ENCODE measurements around the gene GRM5.

GRM5 gene

GRCh38 chr11:88818978-88819377 is 246.8 kb downstream of the GRM5 start:
- no peaks in the 10 kb centered on the region for H3K36me3 ChIP-seq (ENCODE audit: insufficient read depth, low read length)
- no peak overlapping the region for H3K9ac ChIP-seq (ENCODE audit: low read length)
- H3K9me3 ChIP-seq (ENCODE audit: low read length): no peaks in the 10 kb centered on the region
- no peaks in the 10 kb centered on the region for H3K79me2 ChIP-seq (ENCODE audit: insufficient read depth, low read length)
- no peak overlapping the region for H3K4me3 ChIP-seq (ENCODE audit: low read depth, low read length, poor library complexity, severe bottlenecking)
- H3K27ac ChIP-seq (ENCODE audit: low read depth, low read length, poor library complexity, severe bottlenecking): no peak overlapping the region
- no peak overlapping the region for H3K4me2 ChIP-seq (ENCODE audit: low read length)
- no peaks in the 10 kb centered on the region for H3K27me3 ChIP-seq (ENCODE audit: insufficient read depth, low read length)
- no peak overlapping the region for H2AFZ ChIP-seq (ENCODE audit: low read length)
- peaks cover 16% of the 10 kb centered on the region for H3K4me1 ChIP-seq (ENCODE audit: insufficient read depth, low read length, severe bottlenecking)
- H3F3A ChIP-seq (ENCODE audit: insufficient read depth, low read length): no peaks in the 10 kb centered on the region
- no peaks in the 10 kb centered on the region for H3K9me2 ChIP-seq (ENCODE audit: low read depth, low read length)
- TF ChIP-seq CTCF (IDR thresholded peaks at IDR 0.05; ENCODE audit: low read length) (no peak), EZH2 (IDR thresholded peaks at IDR 0.05; ENCODE audit: borderline replicate concordance, low read length) (no peak)
- no peaks in the 10 kb centered on the region for H4K20me1 ChIP-seq (ENCODE audit: insufficient read depth, low read length)

GRCh38 chr11:88815505-88815904 is 250.3 kb downstream of the GRM5 start:
- H3K36me3 ChIP-seq (ENCODE audit: insufficient read depth, low read length): no peaks in the 10 kb centered on the region
- TF ChIP-seq EZH2 (IDR thresholded peaks at IDR 0.05; ENCODE audit: borderline replicate concordance, low read length) (no peak), CTCF (IDR thresholded peaks at IDR 0.05; ENCODE audit: low read length) (no peak)
- no peaks in the 10 kb centered on the region for H3K9me2 ChIP-seq (ENCODE audit: low read depth, low read length)
- H3K9ac ChIP-seq (ENCODE audit: low read length): no peak overlapping the region
- H3F3A ChIP-seq (ENCODE audit: insufficient read depth, low read length): no peaks in the 10 kb centered on the region
- no peaks in the 10 kb centered on the region for H4K20me1 ChIP-seq (ENCODE audit: insufficient read depth, low read length)
- no peak overlapping the region for H3K27ac ChIP-seq (ENCODE audit: low read depth, low read length, poor library complexity, severe bottlenecking)
- no peaks in the 10 kb centered on the region for H3K79me2 ChIP-seq (ENCODE audit: insufficient read depth, low read length)
- H3K4me1 ChIP-seq (ENCODE audit: insufficient read depth, low read length, severe bottlenecking): peaks cover under 1% of the 10 kb centered on the region
- H3K4me2 ChIP-seq (ENCODE audit: low read length): no peak overlapping the region
- no peaks in the 10 kb centered on the region for H3K27me3 ChIP-seq (ENCODE audit: insufficient read depth, low read length)
- no peaks in the 10 kb centered on the region for H3K9me3 ChIP-seq (ENCODE audit: low read length)
- no peak overlapping the region for H2AFZ ChIP-seq (ENCODE audit: low read length)
- no peak overlapping the region for H3K4me3 ChIP-seq (ENCODE audit: low read depth, low read length, poor library complexity, severe bottlenecking)

GRCh38 chr11:88814076-88814475 is 251.7 kb downstream of the GRM5 start:
- no peaks in the 10 kb centered on the region for H3K36me3 ChIP-seq (ENCODE audit: insufficient read depth, low read length)
- no peaks in the 10 kb centered on the region for H3K9me2 ChIP-seq (ENCODE audit: low read depth, low read length)
- H4K20me1 ChIP-seq (ENCODE audit: insufficient read depth, low read length): no peaks in the 10 kb centered on the region
- no peak overlapping the region for H2AFZ ChIP-seq (ENCODE audit: low read length)
- TF ChIP-seq CTCF (IDR thresholded peaks at IDR 0.05; ENCODE audit: low read length): no peak
- no peak for TF ChIP-seq EZH2 (IDR thresholded peaks at IDR 0.05; ENCODE audit: borderline replicate concordance, low read length)
- no peak overlapping the region for H3K9ac ChIP-seq (ENCODE audit: low read length)
- H3K4me1 ChIP-seq (ENCODE audit: insufficient read depth, low read length, severe bottlenecking): no peaks in the 10 kb centered on the region
- no peak overlapping the region for H3K27ac ChIP-seq (ENCODE audit: low read depth, low read length, poor library complexity, severe bottlenecking)
- no peaks in the 10 kb centered on the region for H3K79me2 ChIP-seq (ENCODE audit: insufficient read depth, low read length)
- H3F3A ChIP-seq (ENCODE audit: insufficient read depth, low read length): no peaks in the 10 kb centered on the region
- no peaks in the 10 kb centered on the region for H3K9me3 ChIP-seq (ENCODE audit: low read length)
- no peak overlapping the region for H3K4me3 ChIP-seq (ENCODE audit: low read depth, low read length, poor library complexity, severe bottlenecking)
- no peak overlapping the region for H3K4me2 ChIP-seq (ENCODE audit: low read length)
- H3K27me3 ChIP-seq (ENCODE audit: insufficient read depth, low read length): no peaks in the 10 kb centered on the region
